ENCODE measurements around the gene HIVEP3.
"Not testable (repeated sequence)": the region's sequence is repeated elsewhere in the genome, so short reads cannot be mapped to it uniquely, and the experiment has no call there.

The HIVEP3 gene

GRCh38 chr1:41704196-41704595, 214.5 kb downstream of the HIVEP3 start:
- DNase-seq, result no peak

- no peak for DNase-seq
Observed at GRCh38 chr1:41702771-41703170, 216.0 kb downstream of the HIVEP3 start.

GRCh38 chr1:41700986-41701535, 217.7 kb downstream of the HIVEP3 start:
- DNase-seq, result no peak

DNA sequence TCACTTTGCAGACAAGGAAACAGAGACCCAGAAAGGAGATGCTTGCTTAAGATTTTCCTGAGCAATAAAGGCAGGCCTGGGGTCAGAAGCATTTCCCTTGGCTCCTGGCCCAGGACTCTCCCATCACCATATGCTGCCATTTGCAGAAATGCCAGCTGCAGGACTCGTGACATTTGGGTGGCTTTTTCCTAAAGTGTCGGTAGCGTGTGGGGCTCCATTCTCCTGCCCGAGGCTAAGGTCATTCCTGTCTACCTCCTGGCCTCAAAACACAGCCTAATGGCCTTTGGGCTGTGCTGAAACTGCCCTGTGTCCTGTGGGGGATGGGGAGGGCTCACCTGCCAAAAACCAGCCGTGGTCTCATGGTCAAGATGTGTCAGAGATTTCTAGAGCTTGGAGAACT, 218.1 kb downstream of the HIVEP3 start:
- no peak for DNase-seq

DNA sequence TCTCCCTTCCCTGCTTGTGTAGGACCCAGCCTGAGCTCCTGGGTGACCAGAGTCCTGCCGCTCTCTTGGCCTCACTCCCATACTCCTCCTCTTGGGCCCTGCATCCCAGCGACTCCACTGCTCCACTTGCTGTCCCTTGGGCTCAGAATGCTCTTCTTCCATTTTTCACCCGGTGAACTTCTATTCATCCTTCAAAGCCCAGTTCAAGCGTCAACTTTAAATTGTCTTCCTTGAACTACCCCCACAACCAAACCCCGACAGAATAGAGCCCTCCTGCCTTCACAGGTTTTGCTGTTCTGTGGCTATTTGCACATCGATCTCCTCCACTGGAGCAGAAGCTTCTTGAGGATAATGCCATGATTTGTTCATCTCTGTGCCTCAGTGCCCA, 218.9 kb downstream of the HIVEP3 start:
- DNase-seq, result no peak

DNA sequence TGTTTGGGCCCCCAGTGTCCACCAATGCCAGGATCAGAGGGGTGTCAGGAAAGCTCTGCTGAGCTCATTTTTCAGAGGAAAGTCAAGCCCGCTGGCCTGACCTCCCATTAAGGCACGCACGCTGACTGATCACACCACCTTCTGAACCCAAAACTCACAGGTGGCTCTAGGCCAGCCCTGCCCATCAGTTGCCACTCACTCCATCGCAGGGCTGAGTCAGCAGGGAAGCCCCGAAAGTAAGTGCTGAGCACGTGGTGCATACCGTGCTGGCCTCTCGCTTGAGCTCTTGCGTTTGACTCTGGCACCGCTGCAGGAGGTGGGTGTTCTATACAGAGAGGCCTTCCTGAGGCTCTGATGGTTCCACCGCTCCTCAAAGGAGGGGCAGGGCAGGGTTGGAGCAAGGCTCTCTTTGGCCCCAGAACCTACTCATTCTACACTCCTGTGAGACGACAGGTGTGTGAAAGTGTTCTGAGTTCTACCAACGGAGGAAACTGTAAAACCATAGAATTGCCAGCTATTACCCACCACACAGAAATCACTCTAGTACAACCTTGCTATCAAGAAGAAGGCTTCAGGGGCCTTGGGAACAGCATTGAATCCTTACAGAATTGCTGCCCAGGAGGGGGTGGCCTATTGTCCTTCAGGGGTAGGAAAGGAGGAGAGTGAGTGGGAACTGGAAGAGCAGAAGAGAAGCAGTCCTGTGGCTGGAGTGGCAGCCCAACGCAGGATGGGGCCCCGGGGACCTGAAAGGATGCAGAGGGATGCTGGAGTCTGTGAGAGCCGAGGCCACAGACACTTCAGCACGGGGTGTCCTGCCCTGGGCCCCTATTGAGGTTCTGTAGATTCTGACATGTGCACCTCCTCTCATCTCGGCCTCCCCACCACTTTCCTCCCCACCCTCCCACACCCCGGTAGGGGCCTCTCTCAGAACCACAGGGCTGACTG, 219.5 kb downstream of the HIVEP3 start:
- DNase-seq, result no peak

DNA sequence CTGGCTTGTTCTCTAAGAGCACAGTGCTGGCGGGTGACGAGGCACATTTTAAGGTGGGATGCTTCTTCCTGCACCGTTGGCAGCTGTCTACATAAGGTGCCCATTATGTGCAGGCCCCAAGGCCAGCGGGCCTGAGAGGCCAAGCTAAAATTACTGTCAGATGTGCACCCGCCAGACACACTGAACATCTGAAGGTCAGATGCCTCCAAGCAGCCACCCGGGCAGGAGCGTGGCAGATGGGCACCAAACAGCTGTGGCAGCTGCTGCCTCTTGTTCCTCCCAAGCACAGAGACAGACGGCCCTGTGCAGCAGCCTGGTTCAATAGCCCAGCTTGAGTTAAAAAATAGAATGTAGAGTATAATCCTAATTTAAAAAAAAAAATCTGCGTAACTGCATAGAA, 222.3 kb downstream of the HIVEP3 start:
- no peak for DNase-seq

GRCh38 chr1:41695118-41695745, 223.5 kb downstream of the HIVEP3 start:
- peak; percentile 100 for DNase-seq

DNA sequence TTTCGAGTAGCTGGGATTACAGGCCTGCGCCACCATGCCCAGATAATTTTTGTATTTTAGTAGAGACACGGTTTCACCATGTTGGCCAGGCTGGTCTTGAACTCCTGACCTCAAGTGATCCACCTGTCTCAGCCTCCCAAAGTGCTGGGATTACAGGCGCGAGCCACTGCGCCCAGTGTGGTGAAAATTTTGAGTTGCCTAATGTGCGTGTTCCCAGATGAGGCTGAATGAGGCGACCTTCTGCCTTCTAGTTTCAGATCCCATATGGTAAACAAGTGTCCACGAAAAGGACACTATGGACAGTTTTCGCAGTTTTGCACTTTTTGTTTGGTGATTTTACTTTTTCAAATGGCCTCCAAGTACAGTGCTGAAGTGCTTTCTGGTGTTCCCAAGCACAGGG, 226.8 kb downstream of the HIVEP3 start:
- not testable (repeated sequence) for DNase-seq

GRCh38 chr1:41691424-41691823, 227.3 kb downstream of the HIVEP3 start:
- DNase-seq, result no peak

DNA sequence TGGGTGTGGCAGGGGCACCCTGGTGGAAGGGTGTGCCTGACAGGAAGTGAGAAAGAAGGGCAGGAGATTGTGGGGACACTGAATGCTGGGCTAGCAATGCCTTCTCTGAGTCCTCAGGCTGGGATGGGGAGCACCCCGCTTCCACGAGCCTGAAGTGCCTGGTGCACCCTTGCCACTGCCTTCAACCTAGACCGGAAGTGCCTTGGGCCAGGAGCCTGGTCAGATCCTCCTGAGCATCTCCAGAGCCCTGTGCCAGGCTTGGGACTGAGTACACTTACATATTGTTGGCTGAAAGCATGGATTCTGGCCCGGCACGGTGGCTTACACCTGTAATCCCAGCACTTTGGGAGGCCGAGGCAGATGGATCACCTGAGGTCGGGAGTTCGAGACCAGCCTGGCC, 228.4 kb downstream of the HIVEP3 start:
- DNase-seq, result no peak

DNA sequence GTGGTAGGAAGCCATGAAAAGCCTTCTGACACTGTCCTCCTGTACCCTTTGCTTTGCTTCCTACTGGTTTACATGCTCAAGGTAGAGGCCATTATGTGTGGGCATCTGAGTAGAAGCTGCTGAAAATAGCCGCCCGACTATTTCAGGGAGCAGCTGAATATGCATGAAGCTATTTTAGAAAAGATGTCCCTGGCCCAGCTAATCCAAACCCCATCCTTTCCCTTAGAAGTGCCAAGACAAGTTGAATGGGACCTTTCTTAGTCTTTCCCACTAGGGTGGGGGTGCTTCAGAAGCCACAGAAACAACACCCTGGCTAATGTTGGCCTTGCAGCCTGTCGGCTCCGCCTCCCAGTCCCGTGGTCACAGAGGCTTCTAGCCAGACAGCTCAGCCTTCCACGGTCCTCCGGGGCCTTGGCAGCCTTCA, 229.2 kb downstream of the HIVEP3 start:
- DNase-seq, result no peak

DNA sequence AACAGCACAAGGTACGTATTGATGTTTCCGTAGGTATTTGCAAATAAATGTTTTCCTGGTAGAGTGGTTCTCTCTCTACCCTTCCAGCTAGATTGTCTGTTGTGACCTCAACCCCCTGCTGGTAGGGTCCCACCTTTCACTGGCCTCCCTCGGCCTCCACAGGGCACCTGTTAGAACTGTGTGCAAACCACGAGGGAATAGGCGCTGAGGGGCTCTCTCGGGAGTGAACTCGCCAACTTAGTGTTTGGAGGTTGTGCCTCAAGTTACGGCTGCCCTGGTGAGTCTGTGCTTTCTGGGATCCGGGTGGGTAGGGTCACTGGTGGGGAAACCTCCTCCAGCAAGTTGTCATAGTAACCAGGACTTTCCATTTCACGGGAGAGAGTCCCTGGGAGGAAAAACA, 229.6 kb downstream of the HIVEP3 start:
- DNase-seq, result no peak

DNA sequence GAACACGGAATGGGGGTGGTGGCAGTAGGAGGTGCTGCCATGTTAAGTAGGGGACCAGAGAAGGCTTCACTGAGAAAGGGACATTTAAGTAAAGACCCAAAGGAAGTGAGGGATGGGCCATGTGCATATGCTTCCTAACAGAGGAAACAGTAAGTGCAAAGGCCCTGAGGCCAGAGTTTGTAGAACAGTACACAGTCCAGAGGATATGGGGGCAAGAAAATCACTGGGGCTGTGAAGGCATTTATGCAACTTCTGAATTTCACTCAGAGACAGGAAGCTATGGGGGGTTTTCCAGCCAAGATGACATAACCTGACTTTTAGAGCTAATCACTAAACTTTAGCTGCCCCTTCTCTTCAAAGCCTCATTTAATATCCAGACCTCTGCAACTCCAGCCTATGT, 231.7 kb downstream of the HIVEP3 start:
- no peak for DNase-seq

- no peak for DNase-seq
Observed at GRCh38 chr1:41683681-41684500, 234.8 kb downstream of the HIVEP3 start.

GRCh38 chr1:41682845-41683625, 235.7 kb downstream of the HIVEP3 start:
- DNase-seq, result no peak

- DNase-seq, result no peak
Observed at GRCh38 chr1:41682149-41682548, 236.6 kb downstream of the HIVEP3 start.

GRCh38 chr1:41681331-41682098, 237.2 kb downstream of the HIVEP3 start:
- no peak for DNase-seq

DNA sequence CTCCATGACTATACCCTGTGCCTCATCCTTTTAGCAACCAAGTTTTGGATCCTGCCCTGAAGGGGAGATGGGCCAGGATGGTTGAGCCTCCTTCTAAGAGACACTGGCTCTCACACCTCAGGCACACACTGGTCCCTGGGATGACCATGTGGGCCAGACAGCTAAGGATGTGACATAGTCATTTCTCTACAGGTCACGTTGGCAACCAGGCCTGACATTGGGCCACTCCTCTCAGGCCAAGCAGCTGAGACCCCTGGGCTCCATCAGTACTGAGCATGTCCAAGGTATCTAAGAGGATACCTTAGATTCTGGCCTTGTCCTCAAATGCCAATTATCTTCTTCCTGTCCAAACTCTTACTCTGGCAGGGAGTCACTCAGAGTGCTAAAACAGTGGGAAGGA, 238.7 kb downstream of the HIVEP3 start:
- DNase-seq, result no peak

- DNase-seq, result no peak
Observed at GRCh38 chr1:41679531-41679930, 239.2 kb downstream of the HIVEP3 start.

- DNase-seq, result no peak
Observed at GRCh38 chr1:41678111-41678878, 240.4 kb downstream of the HIVEP3 start.
